HEK293 (cell line): Measurements from ENCODE around the gene RBFOX2.

Source experiments
- GLI4 ChIP-seq: fragments of 450-650 bp; formaldehyde crosslinking; IDR thresholded peaks from 2 replicates; pipeline ENCODE4 v1.5.1; 2016; ENCODE audit warnings: missing biosample characterization, missing genetic modification characterization
- IKZF3 ChIP-seq: fragments of 450-650 bp; IDR thresholded peaks from 2 replicates; pipeline ENCODE4 v1.5.0; 2018; ENCODE audit warnings: missing biosample characterization, mild to moderate bottlenecking, missing genetic modification characterization, moderate library complexity
- KLF9 ChIP-seq: fragments of 450-650 bp; formaldehyde crosslinking; IDR thresholded peaks from 2 replicates; pipeline ENCODE4 v1.5.1; 2016; ENCODE audit warnings: missing biosample characterization, missing genetic modification characterization, low read depth
- MYNN ChIP-seq: fragments of 450-650 bp; formaldehyde crosslinking; IDR thresholded peaks from 2 replicates; pipeline ENCODE4 v1.5.1; 2016; ENCODE audit warnings: missing biosample characterization, missing genetic modification characterization, borderline replicate concordance
- RBAK ChIP-seq: fragments of 450-650 bp; formaldehyde crosslinking; IDR thresholded peaks from 2 replicates; pipeline ENCODE4 v1.5.1; 2016; ENCODE audit warnings: missing biosample characterization, missing genetic modification characterization
- SETDB1 ChIP-seq: IDR thresholded peaks from one replicate; pipeline ENCODE4 v1.6.1; 2017; ENCODE audit warnings: mild to moderate bottlenecking, low read length, moderate library complexity, mixed read lengths; ENCODE audit not compliant: insufficient read length
- SP2 ChIP-seq: fragments of 450-650 bp; formaldehyde crosslinking; IDR thresholded peaks from 2 replicates; pipeline ENCODE4 v1.5.1; 2016; ENCODE audit warnings: missing biosample characterization, missing genetic modification characterization
- YY2 ChIP-seq: fragments of 450-650 bp; formaldehyde crosslinking; IDR thresholded peaks from 2 replicates; pipeline ENCODE4 v1.5.1; 2016; ENCODE audit warnings: missing biosample characterization, missing genetic modification characterization
- ZBTB17 ChIP-seq: fragments of 450-650 bp; formaldehyde crosslinking; IDR thresholded peaks from 2 replicates; pipeline ENCODE4 v1.5.1; 2016; ENCODE audit warnings: missing biosample characterization, missing genetic modification characterization
- ZBTB7A ChIP-seq: fragments of 450-650 bp; formaldehyde crosslinking; IDR thresholded peaks from 2 replicates; pipeline ENCODE4 v1.5.1; 2016; ENCODE audit warnings: low read depth, missing biosample characterization, missing genetic modification characterization
- ZNF16 ChIP-seq: fragments of 450-650 bp; formaldehyde crosslinking; IDR thresholded peaks from 2 replicates; pipeline ENCODE4 v1.5.1; 2016; ENCODE audit warnings: low read depth, missing biosample characterization, missing genetic modification characterization
- ZNF169 ChIP-seq: fragments of 450-650 bp; formaldehyde crosslinking; IDR thresholded peaks from 2 replicates; pipeline ENCODE4 v1.5.1; 2016; ENCODE audit warnings: missing biosample characterization, missing genetic modification characterization
- ZNF248 ChIP-seq: fragments of 450-650 bp; formaldehyde crosslinking; IDR thresholded peaks from 2 replicates; pipeline ENCODE4 v1.5.1; 2017; ENCODE audit warnings: missing biosample characterization, missing genetic modification characterization
- ZNF292 ChIP-seq: fragments of 450-650 bp; formaldehyde crosslinking; IDR thresholded peaks from 2 replicates; pipeline ENCODE4 v1.5.1; 2016; ENCODE audit warnings: low read depth, missing biosample characterization, missing genetic modification characterization, borderline replicate concordance
- ZNF501 ChIP-seq: fragments of 450-650 bp; formaldehyde crosslinking; IDR thresholded peaks from 2 replicates; pipeline ENCODE4 v1.5.1; 2016; ENCODE audit warnings: missing biosample characterization, missing genetic modification characterization
- ZNF529 ChIP-seq: fragments of 450-650 bp; formaldehyde crosslinking; IDR thresholded peaks from 2 replicates; pipeline ENCODE4 v1.5.1; 2017; ENCODE audit warnings: missing genetic modification characterization, missing biosample characterization; ENCODE audit not compliant: insufficient replicate concordance
- ZNF677 ChIP-seq: fragments of 450-650 bp; IDR thresholded peaks from 2 replicates; pipeline ENCODE4 v1.5.0; 2018; ENCODE audit warnings: missing biosample characterization, mild to moderate bottlenecking, missing genetic modification characterization, moderate library complexity
- ZNF830 ChIP-seq: fragments of 450-650 bp; IDR thresholded peaks from 2 replicates; pipeline ENCODE4 v1.5.0; 2018; ENCODE audit warnings: missing biosample characterization, missing genetic modification characterization, low read depth, mild to moderate bottlenecking, moderate library complexity
- ZNF837 ChIP-seq: fragments of 450-650 bp; formaldehyde crosslinking; IDR thresholded peaks from 2 replicates; pipeline ENCODE4 v1.5.1; 2016; ENCODE audit warnings: missing biosample characterization, missing genetic modification characterization
- ZSCAN30 ChIP-seq: fragments of 450-650 bp; IDR thresholded peaks from 2 replicates; pipeline ENCODE4 v1.5.1; 2018; ENCODE audit warnings: missing biosample characterization, mild to moderate bottlenecking, missing genetic modification characterization, moderate library complexity
- TF ChIP-seq, protein P1 (sequence below): fragments of 450-650 bp; formaldehyde crosslinking; IDR thresholded peaks from 2 replicates; pipeline ENCODE4 v1.5.1; 2016; ENCODE audit warnings: missing biosample characterization, missing genetic modification characterization
- TF ChIP-seq, protein P2 (sequence below): fragments of 450-650 bp; formaldehyde crosslinking; IDR thresholded peaks from 2 replicates; pipeline ENCODE4 v1.5.1; 2016; ENCODE audit warnings: missing biosample characterization, missing genetic modification characterization
- TF ChIP-seq, protein P3 (sequence below): fragments of 450-650 bp; formaldehyde crosslinking; IDR thresholded peaks from 2 replicates; pipeline ENCODE4 v1.5.1; 2017; ENCODE audit warnings: missing biosample characterization, missing genetic modification characterization
- TF ChIP-seq, protein P4 (sequence below): fragments of 450-650 bp; formaldehyde crosslinking; IDR thresholded peaks from 2 replicates; pipeline ENCODE4 v1.5.1; 2016; ENCODE audit warnings: missing biosample characterization, missing genetic modification characterization
- TF ChIP-seq, protein P5 (sequence below): fragments of 450-650 bp; formaldehyde crosslinking; IDR thresholded peaks from 2 replicates; pipeline ENCODE4 v1.5.1; 2016; ENCODE audit warnings: missing biosample characterization, missing genetic modification characterization
- TF ChIP-seq, protein P6 (sequence below): fragments of 450-650 bp; formaldehyde crosslinking; IDR thresholded peaks from 2 replicates; pipeline ENCODE4 v1.5.1; 2017; ENCODE audit warnings: missing biosample characterization, missing genetic modification characterization

RBFOX2 gene

DNA sequence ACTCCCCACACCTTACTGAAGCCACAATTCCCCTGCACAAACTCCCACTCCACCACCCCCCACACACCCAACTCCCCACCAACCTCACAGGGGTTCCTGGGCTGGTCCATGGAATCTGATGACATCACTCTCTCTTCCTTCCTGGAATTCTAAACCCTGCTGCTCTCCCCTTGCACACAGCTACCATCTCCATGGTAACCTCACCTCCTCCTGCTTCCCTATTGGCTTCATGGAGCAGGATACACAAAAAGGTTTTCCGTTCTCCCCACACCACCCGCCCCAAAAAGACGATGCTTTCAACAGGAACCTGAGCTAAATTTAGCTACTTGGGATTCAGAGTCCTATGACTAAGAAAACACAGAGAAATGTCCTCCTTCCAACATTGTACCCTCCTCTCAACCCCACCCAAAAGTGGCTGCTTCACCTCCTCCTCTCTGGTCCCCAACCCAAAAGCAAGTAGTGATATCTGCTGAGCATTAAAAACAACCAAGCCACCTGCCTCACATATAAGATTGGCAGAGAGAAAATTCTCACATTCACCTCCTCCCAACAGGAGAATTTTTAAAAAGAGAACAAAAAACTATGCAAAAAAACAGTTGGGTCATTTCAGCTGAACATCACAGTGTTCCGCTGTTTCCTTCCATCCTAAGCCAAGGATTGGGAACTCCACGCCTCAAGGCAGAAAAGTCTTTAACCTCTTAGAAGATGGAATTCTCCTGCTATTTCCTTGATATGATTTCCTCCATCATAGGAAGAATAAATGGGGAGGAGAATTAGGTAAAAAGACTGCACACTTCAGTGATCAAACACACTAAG lies 66.9 kb downstream of the RBFOX2 start (continued):
- TF ChIP-seq, protein P1, sequence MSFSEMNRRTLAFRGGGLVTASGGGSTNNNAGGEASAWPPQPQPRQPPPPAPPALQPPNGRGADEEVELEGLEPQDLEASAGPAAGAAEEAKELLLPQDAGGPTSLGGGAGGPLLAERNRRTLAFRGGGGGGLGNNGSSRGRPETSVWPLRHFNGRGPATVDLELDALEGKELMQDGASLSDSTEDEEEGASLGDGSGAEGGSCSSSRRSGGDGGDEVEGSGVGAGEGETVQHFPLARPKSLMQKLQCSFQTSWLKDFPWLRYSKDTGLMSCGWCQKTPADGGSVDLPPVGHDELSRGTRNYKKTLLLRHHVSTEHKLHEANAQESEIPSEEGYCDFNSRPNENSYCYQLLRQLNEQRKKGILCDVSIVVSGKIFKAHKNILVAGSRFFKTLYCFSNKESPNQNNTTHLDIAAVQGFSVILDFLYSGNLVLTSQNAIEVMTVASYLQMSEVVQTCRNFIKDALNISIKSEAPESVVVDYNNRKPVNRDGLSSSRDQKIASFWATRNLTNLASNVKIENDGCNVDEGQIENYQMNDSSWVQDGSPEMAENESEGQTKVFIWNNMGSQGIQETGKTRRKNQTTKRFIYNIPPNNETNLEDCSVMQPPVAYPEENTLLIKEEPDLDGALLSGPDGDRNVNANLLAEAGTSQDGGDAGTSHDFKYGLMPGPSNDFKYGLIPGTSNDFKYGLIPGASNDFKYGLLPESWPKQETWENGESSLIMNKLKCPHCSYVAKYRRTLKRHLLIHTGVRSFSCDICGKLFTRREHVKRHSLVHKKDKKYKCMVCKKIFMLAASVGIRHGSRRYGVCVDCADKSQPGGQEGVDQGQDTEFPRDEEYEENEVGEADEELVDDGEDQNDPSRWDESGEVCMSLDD: no peak
- TF ChIP-seq, protein P2, sequence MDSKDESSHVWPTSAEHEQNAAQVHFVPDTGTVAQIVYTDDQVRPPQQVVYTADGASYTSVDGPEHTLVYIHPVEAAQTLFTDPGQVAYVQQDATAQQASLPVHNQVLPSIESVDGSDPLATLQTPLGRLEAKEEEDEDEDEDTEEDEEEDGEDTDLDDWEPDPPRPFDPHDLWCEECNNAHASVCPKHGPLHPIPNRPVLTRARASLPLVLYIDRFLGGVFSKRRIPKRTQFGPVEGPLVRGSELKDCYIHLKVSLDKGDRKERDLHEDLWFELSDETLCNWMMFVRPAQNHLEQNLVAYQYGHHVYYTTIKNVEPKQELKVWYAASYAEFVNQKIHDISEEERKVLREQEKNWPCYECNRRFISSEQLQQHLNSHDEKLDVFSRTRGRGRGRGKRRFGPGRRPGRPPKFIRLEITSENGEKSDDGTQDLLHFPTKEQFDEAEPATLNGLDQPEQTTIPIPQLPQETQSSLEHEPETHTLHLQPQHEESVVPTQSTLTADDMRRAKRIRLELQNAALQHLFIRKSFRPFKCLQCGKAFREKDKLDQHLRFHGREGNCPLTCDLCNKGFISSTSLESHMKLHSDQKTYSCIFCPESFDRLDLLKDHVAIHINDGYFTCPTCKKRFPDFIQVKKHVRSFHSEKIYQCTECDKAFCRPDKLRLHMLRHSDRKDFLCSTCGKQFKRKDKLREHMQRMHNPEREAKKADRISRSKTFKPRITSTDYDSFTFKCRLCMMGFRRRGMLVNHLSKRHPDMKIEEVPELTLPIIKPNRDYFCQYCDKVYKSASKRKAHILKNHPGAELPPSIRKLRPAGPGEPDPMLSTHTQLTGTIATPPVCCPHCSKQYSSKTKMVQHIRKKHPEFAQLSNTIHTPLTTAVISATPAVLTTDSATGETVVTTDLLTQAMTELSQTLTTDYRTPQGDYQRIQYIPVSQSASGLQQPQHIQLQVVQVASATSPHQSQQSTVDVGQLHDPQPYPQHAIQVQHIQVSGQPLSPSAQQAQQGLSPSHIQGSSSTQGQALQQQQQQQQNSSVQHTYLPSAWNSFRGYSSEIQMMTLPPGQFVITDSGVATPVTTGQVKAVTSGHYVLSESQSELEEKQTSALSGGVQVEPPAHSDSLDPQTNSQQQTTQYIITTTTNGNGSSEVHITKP (tag by site-specific recombination): peak; percentile 76
- no peak for TF ChIP-seq ZBTB7A (tag by site-specific recombination)
- TF ChIP-seq, protein P3, sequence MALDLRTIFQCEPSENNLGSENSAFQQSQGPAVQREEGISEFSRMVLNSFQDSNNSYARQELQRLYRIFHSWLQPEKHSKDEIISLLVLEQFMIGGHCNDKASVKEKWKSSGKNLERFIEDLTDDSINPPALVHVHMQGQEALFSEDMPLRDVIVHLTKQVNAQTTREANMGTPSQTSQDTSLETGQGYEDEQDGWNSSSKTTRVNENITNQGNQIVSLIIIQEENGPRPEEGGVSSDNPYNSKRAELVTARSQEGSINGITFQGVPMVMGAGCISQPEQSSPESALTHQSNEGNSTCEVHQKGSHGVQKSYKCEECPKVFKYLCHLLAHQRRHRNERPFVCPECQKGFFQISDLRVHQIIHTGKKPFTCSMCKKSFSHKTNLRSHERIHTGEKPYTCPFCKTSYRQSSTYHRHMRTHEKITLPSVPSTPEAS: no peak
- no peak for TF ChIP-seq IKZF3 (tag by site-specific recombination)
- TF ChIP-seq ZNF169 (tag by site-specific recombination): no peak
- no peak for TF ChIP-seq ZNF830 (tag by site-specific recombination)
- TF ChIP-seq ZNF292 (tag by site-specific recombination): no peak
- TF ChIP-seq ZNF248: no peak
- no peak for TF ChIP-seq SETDB1
- TF ChIP-seq, protein P4, sequence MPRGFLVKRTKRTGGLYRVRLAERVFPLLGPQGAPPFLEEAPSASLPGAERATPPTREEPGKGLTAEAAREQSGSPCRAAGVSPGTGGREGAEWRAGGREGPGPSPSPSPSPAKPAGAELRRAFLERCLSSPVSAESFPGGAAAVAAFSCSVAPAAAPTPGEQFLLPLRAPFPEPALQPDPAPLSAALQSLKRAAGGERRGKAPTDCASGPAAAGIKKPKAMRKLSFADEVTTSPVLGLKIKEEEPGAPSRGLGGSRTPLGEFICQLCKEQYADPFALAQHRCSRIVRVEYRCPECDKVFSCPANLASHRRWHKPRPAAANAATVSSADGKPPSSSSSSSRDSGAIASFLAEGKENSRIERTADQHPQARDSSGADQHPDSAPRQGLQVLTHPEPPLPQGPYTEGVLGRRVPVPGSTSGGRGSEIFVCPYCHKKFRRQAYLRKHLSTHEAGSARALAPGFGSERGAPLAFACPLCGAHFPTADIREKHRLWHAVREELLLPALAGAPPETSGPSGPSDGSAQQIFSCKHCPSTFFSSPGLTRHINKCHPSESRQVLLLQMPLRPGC: peak; percentile 72
- TF ChIP-seq ZSCAN30 (tag by site-specific recombination): no peak
- peak; percentile 59 for TF ChIP-seq SP2
- TF ChIP-seq, protein P5, sequence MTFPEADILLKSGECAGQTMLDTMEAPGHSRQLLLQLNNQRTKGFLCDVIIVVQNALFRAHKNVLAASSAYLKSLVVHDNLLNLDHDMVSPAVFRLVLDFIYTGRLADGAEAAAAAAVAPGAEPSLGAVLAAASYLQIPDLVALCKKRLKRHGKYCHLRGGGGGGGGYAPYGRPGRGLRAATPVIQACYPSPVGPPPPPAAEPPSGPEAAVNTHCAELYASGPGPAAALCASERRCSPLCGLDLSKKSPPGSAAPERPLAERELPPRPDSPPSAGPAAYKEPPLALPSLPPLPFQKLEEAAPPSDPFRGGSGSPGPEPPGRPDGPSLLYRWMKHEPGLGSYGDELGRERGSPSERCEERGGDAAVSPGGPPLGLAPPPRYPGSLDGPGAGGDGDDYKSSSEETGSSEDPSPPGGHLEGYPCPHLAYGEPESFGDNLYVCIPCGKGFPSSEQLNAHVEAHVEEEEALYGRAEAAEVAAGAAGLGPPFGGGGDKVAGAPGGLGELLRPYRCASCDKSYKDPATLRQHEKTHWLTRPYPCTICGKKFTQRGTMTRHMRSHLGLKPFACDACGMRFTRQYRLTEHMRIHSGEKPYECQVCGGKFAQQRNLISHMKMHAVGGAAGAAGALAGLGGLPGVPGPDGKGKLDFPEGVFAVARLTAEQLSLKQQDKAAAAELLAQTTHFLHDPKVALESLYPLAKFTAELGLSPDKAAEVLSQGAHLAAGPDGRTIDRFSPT (tag by site-specific recombination): peak; percentile 53; the same call in 1 of the 2 replicates
- no peak for TF ChIP-seq ZNF837
- no peak for TF ChIP-seq ZNF677 (tag by site-specific recombination)
- TF ChIP-seq ZBTB17 (tag by site-specific recombination): peak; percentile 67
- peak; percentile 62 for TF ChIP-seq MYNN (tag by site-specific recombination)
- TF ChIP-seq, protein P6, sequence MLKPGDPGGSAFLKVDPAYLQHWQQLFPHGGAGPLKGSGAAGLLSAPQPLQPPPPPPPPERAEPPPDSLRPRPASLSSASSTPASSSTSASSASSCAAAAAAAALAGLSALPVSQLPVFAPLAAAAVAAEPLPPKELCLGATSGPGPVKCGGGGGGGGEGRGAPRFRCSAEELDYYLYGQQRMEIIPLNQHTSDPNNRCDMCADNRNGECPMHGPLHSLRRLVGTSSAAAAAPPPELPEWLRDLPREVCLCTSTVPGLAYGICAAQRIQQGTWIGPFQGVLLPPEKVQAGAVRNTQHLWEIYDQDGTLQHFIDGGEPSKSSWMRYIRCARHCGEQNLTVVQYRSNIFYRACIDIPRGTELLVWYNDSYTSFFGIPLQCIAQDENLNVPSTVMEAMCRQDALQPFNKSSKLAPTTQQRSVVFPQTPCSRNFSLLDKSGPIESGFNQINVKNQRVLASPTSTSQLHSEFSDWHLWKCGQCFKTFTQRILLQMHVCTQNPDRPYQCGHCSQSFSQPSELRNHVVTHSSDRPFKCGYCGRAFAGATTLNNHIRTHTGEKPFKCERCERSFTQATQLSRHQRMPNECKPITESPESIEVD (tag by site-specific recombination): no peak
- no peak for TF ChIP-seq ZNF16 (tag by site-specific recombination)
- no peak for TF ChIP-seq YY2 (tag by site-specific recombination)
- no peak for TF ChIP-seq GLI4
- no peak for TF ChIP-seq RBAK (tag by site-specific recombination)
- TF ChIP-seq ZNF529 (tag by site-specific recombination): no peak
- TF ChIP-seq ZNF501 (tag by site-specific recombination): no peak
- no peak; the same call in 1 of the 2 replicates for TF ChIP-seq KLF9
